ENCODE data around the gene SPSB1. TPM values are rescaled to one million over a fixed set of nuclear protein-coding genes. Genes with fewer than 3 reads are reported as not detected.

Gene SPSB1
- total RNA-seq, 1 experiment from 2014 or later, result 18.2 TPM

DNA sequence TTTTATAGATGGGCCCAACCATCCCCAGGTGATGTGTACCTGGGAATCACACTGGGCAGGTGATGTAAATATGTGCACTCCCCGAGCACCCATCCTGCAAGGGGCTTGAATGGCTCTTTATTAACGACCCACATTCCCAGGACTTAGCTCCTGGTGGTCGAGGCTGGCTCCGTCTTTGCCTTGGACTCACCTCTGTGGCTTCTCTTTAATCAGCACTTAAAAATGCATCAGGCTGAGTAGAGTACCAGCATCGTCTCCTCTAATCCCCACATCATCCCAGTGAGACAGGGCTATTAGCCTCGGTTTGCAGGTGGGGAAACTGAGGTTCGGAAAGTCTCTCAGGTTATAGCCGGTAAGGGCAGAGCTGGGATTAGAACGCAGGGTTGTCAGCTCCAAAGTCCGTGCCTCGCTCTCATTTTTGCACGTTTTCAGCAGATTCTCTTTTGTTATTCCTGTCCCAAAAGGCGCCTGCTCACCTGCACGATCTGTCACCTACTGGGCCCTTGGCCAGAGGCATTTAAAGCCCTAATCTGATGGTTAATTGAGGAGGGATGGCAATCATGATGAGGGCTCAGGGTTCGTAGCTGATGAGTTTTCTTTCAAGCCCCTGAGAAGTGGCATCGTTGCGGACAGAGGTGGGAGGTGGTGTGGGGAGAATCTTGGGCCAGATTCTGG is 29.4 kb downstream of the SPSB1 start:
- H3K36me3 Mint-ChIP-seq (ENCODE audit: insufficient read depth, unreplicated experiment), result no peaks in the 10 kb centered on the region
- H3K4me3 Mint-ChIP-seq (ENCODE audit: unreplicated experiment), result no peak overlapping the region
- Histone ChIP-seq H3K9me3 (no peaks in the 10 kb centered on the region), H3K27me3 (replicated peaks; ENCODE audit: control insufficient read depth, insufficient read depth, low read length) (no peaks in the 10 kb centered on the region), H3K36me3 (ENCODE audit: control insufficient read depth, insufficient read depth, low read length) (no peaks in the 10 kb centered on the region), H3K4me3 (ENCODE audit: low read depth, low read length) (no peak overlapping the region), H3K4me1 (no peaks in the 10 kb centered on the region)
- no peak overlapping the region for H3K27ac Mint-ChIP-seq (ENCODE audit: unreplicated experiment)
- DNase-seq, result no peak
- H3K9me3 Mint-ChIP-seq (ENCODE audit: unreplicated experiment), result no peaks in the 10 kb centered on the region
- BruUV-seq (replicated peaks), result no TSS peak
- intact Hi-C loops (cut with micrococcal nuclease; ENCODE audit: unreplicated experiment), result no loop called here
- TF ChIP-seq, protein P1, sequence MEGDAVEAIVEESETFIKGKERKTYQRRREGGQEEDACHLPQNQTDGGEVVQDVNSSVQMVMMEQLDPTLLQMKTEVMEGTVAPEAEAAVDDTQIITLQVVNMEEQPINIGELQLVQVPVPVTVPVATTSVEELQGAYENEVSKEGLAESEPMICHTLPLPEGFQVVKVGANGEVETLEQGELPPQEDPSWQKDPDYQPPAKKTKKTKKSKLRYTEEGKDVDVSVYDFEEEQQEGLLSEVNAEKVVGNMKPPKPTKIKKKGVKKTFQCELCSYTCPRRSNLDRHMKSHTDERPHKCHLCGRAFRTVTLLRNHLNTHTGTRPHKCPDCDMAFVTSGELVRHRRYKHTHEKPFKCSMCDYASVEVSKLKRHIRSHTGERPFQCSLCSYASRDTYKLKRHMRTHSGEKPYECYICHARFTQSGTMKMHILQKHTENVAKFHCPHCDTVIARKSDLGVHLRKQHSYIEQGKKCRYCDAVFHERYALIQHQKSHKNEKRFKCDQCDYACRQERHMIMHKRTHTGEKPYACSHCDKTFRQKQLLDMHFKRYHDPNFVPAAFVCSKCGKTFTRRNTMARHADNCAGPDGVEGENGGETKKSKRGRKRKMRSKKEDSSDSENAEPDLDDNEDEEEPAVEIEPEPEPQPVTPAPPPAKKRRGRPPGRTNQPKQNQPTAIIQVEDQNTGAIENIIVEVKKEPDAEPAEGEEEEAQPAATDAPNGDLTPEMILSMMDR (IDR thresholded peaks at IDR 0.05; ENCODE audit: insufficient read depth in 1 of 2, low read depth in 1 of 2, low read length in 1 of 2, severe bottlenecking in 1 of 2, unreplicated experiment in 1 of 2), result no peak
- POLR2A ChIA-PET, result no interaction called here
- CTCF ChIA-PET, result no interaction called here
- H3K4me1 Mint-ChIP-seq (ENCODE audit: low read depth, unreplicated experiment), result peaks cover 9% of the 10 kb centered on the region
- H3K27me3 Mint-ChIP-seq (ENCODE audit: insufficient read depth, unreplicated experiment), result no peaks in the 10 kb centered on the region

DNA sequence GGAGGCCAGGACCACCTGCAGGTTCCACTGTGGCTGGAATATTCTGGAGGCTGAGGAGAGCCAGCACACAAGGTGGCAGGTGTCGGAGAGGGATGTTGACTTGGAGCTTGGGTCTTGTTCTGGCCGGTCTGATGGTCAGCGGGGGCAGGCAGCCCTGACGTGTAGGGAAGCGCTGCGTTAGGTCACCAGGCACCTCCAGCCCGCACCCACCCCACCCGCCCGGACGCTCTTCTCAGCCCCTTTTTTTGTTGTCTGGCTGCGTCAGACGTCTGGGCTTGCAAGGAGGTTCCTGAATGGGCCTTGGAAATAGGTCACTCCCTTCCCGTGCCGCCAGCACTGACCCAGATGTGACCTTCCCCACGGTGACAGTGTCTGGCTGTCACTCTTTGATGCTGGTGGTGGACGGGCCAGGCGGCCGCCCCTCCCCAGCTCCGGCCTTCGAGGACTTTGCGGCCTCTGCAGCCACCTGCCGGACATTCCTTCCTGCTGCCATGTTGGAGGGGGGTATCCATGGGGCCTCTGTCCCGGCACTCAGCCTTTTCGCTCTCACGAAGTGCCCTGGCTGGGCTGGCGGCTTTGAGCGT is 30.1 kb downstream of the SPSB1 start:
- H3K4me1 Mint-ChIP-seq (ENCODE audit: low read depth, unreplicated experiment), result peaks cover 9% of the 10 kb centered on the region
- TF ChIP-seq, protein P1 (IDR thresholded peaks at IDR 0.05; ENCODE audit: insufficient read depth in 1 of 2, low read depth in 1 of 2, low read length in 1 of 2, severe bottlenecking in 1 of 2, unreplicated experiment in 1 of 2), result no peak
- intact Hi-C loops (cut with micrococcal nuclease; ENCODE audit: unreplicated experiment), result no loop called here

DNA sequence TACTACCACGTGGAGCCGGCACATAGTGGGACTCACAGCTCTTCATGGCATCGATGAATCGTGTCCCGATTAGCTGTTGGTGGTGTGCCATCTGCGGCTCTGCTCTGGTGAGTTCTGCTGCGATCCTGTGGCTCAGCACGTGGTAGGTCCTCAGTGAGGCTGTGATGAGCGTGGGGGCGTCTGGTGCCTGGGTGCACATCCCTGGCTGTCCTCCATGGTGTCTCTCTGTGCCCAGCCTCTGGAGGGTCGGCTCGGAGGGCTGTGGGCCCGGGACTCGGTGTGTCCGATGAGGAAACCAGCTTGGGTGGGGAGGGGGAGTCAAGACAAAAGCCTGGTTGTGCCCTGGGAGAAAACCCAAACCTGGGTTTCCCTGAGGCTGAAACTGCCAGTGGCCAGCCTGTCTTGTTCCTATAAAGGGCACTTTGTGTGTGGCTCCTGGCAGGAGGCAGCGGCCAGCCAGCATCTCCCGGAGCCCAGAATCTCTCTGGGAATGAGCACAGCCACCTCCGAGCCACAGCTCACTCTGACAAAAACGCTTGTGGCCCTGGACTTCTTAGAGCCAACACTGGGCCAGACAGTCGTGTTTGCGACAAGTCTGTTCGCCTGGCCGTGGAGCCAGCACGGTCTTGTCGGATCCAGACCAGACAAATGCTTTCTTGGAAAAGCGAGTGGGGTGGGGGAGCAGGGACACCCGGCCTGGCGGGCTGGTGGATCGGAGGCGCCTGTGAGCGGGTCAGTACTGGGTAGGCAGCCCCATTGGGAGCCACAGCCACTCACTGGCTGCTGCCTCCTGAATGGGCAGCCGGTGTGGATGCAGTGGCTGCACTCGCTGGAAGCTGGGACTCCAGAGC is 31.8 kb downstream of the SPSB1 start:
- Histone ChIP-seq H3K4me3 (ENCODE audit: low read depth, low read length) (no peak overlapping the region), H3K4me1 (no peaks in the 10 kb centered on the region), H3K36me3 (ENCODE audit: control insufficient read depth, insufficient read depth, low read length) (no peaks in the 10 kb centered on the region), H3K9me3 (no peaks in the 10 kb centered on the region), H3K27me3 (replicated peaks; ENCODE audit: control insufficient read depth, insufficient read depth, low read length) (no peaks in the 10 kb centered on the region)
- H3K27me3 Mint-ChIP-seq (ENCODE audit: insufficient read depth, unreplicated experiment), result no peaks in the 10 kb centered on the region
- TF ChIP-seq, protein P1 (IDR thresholded peaks at IDR 0.05; ENCODE audit: insufficient read depth in 1 of 2, low read depth in 1 of 2, low read length in 1 of 2, severe bottlenecking in 1 of 2, unreplicated experiment in 1 of 2), result no peak
- no peak overlapping the region for H3K27ac Mint-ChIP-seq (ENCODE audit: unreplicated experiment)
- intact Hi-C loops (cut with micrococcal nuclease; ENCODE audit: unreplicated experiment), result no loop called here
- H3K9me3 Mint-ChIP-seq (ENCODE audit: unreplicated experiment), result no peaks in the 10 kb centered on the region
- peaks cover 16% of the 10 kb centered on the region for H3K4me1 Mint-ChIP-seq (ENCODE audit: low read depth, unreplicated experiment)
- POLR2A ChIA-PET, result no interaction called here
- CTCF ChIA-PET, result no interaction called here
- H3K36me3 Mint-ChIP-seq (ENCODE audit: insufficient read depth, unreplicated experiment), result peaks cover 6% of the 10 kb centered on the region
- no peak for DNase-seq
- no peak overlapping the region for H3K4me3 Mint-ChIP-seq (ENCODE audit: unreplicated experiment)
- BruUV-seq (replicated peaks), result no TSS peak

More for the DNA sequence above, 30.1 kb downstream of the SPSB1 start:
- Histone ChIP-seq H3K36me3 (ENCODE audit: control insufficient read depth, insufficient read depth, low read length) (no peaks in the 10 kb centered on the region), H3K9me3 (no peaks in the 10 kb centered on the region), H3K27me3 (replicated peaks; ENCODE audit: control insufficient read depth, insufficient read depth, low read length) (no peaks in the 10 kb centered on the region), H3K4me1 (no peaks in the 10 kb centered on the region), H3K4me3 (ENCODE audit: low read depth, low read length) (no peak overlapping the region)
- no peak overlapping the region for H3K27ac Mint-ChIP-seq (ENCODE audit: unreplicated experiment)
- no peaks in the 10 kb centered on the region for H3K36me3 Mint-ChIP-seq (ENCODE audit: insufficient read depth, unreplicated experiment)
- no peak for DNase-seq
- no TSS peak for BruUV-seq (replicated peaks)
- CTCF ChIA-PET, result no interaction called here
- POLR2A ChIA-PET, result no interaction called here
- no peak overlapping the region for H3K4me3 Mint-ChIP-seq (ENCODE audit: unreplicated experiment)
- no peaks in the 10 kb centered on the region for H3K27me3 Mint-ChIP-seq (ENCODE audit: insufficient read depth, unreplicated experiment)
- H3K9me3 Mint-ChIP-seq (ENCODE audit: unreplicated experiment), result no peaks in the 10 kb centered on the region

Measured in Caco-2 (cell line).